Occipital lobe (tissue), 2 donors: Measurements from ENCODE around the gene AFG1L. TPM values are rescaled to one million over a fixed set of nuclear protein-coding genes. Genes with fewer than 3 reads are reported as not detected.
"Not testable (repeated sequence)": the region's sequence is repeated elsewhere in the genome, so short reads cannot be mapped to it uniquely, and the experiment has no call there.

ENCODE experiments used
- DNase-seq: peaks from one replicate; lab custom pipeline; 2025; lab: John Stamatoyannopoulos, UW
- total RNA-seq: library from RNA; depleted of rRNA; stranded (reverse); fragments of >200 nt; gene quantifications from one replicate; pipeline ENCODE4 v1.2.3, GENCODE V29; 2014

AFG1L gene
- total RNA-seq, 1 donor from 2014 or later, result 12.3 TPM

DNA sequence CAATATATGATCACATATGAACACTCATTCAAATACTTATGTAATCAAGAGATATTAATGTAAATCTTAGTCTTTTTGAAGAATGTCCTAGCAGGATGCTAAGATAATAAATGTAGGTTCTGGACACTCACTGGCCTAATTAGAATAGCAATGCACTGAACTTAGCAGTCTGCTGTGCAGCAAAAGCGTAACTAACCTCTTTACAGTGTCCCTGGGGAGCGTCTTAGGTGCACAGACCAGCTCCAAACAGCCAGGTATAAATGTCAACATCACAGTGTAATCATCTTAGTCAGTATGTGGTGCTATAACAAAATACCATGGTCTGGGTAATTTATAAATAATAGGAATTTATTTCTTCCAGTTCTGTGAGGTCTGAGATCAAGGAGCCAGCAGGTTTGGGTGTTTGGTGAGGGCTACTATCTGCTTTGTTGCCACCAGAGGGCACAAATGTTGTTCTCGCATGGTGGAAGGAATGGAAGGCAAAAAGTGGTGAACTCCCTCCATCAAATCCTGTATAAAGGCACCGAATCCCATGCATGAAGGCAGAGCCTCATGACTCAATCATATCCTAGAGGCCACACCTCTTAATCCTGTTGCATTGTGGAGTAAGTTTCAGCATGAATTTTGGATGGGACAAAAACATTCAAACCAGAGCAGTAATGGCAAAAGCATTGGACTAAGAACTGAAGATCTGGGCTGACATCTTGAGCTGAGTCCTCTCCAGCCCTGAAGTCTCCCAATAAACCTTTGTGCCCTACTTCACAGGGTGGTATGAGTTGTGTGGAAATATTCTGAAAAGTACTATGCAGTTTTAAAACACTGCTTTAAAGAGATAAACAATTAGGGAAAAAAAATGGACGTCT lies 224.1 kb downstream of the AFG1L start:
- no peak for DNase-seq

DNA sequence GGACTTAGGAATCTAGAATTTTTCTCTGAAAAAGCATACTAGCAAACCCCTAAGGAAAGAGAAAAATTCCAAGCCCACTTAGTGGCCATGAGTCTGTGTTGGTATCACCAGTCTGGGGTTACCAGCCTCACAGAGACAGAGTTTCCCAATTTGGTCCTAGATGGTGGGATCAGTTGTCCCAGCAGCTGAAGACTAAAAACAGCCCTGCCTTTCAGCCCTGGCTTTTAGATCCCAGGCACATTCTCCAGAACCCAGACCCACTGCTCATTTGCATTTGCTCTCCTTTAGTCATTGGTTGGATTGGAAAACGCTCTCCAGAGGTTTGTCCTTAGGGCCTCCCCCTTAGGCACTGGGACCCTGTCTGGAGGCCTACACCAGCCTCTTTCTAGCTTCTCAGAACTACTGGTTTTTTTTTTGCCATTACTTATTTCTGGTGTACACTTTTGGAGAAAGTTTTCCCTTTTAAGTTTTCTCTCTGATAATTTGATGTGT lies 226.8 kb downstream of the AFG1L start:
- DNase-seq, result no peak

DNA sequence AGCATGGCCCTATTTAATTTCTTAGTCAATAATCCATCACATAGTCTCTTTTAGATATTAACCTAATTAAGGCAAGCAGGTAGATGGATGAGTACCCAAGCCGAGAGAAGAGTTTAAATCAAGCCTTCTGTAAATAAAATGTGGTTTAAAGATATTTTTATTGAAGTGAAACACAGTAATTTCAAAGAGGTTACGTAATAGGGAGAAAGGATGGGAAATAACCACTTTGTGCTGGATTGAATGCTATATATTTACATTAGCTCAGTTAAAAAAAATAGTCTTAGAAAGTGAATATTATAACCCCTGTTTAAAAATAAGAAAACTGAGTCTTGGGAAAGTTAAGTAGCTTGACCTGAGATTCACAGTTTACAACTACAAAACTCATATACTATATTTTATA lies 228.8 kb downstream of the AFG1L start:
- no peak for DNase-seq

DNA sequence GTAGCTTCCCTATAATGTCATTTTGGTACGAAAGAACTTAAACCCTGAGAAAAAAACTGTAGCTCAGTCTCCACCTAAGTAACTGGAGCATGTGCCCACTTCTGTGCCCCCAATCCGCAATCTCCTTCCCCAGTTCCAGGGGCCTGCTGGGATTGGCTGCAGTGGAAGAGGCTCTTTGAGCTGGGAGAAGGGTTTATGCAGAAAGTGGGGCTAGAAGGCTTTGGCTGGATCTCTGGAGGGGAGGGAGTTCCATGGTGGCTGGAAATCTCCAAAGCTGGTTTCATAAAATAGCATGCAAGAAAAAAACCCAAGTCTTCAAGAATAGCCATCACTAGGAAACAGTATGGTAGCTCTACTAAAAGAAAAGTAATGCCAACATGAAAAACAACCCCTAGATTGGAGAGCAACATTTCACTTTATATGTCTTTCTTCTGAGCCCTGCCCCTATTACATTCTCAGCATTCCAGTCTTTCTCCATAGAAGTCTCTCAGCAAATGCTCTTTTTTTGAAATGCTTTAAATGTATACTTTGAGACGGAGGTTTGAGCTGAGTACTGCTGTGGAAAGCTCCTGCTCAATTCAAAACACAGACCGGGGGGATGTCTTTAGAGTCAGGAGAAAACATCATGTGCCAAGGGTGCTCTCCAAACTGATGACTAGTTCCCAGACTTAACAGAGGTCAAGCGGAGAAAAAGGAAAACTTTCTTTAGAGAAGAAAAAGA lies 229.8 kb downstream of the AFG1L start:
- no peak for DNase-seq

DNA sequence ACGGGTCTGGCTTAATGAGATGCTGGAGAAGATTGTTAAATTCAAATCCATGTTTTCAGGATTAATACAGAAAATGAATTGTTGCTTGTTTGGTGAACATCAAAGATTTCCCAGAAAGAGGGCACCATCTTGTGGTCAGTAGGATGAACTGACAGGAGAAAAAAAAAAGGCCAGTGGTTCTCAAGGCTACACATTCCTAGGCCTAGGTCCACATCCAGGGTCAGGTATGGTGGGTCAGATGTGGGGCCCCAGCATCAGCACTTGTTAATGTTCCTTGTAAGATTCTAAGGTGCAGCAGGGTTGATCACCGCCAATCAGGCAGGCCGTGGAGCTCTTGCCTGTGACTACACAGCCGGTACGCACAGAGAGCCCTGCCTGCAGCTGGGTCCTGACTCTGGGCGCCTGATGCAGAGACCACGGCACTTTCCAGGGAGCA lies 231.9 kb downstream of the AFG1L start:
- no peak for DNase-seq

DNA sequence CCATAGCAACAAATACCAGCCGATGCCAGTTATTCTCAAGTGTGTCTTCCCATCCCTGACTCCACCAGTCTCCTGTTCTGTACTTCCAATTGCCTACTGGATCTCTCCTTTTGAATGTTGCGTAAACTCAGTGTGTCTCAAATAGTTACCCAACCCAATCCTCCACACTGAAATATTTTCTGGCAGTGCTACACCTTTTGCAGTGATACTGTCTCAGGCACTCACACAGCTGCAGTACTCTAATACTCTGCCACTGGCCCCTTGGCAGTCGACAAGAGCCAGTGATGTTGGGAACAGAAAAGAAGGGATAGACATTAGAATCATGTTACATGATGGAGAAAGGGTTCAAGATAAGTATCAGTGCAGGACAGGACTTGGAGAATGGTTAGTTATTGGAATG lies 234.0 kb downstream of the AFG1L start:
- DNase-seq, result no peak

DNA sequence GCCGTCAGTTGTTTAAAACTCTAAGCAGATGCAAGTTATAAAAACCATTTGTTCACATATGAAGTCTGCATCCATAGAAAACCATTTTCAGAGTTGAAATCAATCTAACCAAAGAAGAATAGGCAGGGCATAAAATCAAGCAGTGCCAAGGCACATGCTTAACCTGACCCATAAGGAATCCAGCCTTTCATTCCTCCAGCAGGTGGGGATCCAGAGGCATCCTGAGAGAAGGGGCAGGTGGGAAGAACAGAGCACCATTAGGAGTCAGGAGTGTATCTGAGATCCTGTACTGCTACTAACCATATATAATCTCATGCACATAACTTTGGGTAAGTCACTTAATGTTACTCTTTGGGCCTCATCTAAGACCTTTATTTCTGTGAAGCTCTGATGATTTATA lies 236.5 kb downstream of the AFG1L start:
- DNase-seq, result no peak

DNA sequence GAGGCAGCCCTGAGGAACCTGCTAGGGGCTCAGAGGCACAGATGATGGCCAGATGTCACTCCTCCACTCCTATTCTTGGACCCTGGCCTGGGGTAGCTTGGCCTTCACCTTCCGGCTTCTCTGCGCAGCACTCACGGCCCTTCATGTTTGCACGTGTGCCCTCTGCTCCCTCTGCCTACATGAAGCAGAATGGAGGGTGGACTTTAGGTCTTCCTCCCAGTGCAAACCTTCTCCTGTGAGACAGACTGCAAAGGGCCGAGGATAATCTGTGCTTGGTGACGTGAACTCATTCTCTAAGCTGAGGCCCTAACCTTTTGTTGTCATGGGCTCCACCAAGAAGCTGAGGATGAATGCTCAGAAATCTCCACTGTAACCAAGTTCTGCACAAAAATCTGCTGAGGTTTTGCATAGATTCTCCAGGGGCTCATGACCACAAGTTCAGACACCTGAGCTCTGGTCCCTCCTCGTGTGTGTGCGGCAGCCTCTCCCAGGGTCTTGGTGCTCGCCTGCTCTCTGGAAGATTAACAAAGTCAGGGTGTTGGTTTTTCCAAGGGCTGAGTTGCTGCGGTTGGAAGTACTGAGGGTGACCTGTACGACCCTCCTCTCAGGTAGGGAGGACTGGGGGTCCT lies 240.4 kb downstream of the AFG1L start:
- DNase-seq, result no peak

DNA sequence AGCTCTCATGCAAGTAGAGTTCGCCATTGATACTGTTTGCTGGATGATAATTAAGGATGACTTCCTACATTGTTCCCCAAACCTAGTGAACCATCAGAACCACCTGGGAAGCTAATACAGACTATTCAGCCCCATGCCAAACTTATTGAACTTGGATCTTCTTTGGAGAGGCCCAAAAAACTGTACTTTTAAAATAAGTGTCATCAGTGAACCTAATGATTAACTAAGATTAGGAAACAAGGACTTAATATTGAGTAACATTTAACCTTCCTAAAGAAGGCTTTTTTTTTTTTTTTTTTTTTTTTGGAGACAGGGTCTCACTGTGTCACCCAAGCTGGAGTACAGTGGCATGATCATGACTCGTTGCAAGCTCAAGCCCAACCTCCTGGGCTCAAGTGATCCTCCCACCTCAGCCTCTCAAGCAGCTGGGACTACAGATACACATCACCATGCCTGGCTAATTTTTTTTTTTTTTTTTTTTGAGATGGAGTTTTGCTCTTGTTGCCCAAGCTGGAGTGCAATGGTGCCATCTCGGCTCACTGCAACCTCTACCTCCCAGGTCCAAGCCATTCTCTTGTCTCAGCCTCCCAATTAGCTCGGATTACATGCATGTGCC lies 241.2 kb downstream of the AFG1L start:
- DNase-seq, result not testable (repeated sequence)

DNA sequence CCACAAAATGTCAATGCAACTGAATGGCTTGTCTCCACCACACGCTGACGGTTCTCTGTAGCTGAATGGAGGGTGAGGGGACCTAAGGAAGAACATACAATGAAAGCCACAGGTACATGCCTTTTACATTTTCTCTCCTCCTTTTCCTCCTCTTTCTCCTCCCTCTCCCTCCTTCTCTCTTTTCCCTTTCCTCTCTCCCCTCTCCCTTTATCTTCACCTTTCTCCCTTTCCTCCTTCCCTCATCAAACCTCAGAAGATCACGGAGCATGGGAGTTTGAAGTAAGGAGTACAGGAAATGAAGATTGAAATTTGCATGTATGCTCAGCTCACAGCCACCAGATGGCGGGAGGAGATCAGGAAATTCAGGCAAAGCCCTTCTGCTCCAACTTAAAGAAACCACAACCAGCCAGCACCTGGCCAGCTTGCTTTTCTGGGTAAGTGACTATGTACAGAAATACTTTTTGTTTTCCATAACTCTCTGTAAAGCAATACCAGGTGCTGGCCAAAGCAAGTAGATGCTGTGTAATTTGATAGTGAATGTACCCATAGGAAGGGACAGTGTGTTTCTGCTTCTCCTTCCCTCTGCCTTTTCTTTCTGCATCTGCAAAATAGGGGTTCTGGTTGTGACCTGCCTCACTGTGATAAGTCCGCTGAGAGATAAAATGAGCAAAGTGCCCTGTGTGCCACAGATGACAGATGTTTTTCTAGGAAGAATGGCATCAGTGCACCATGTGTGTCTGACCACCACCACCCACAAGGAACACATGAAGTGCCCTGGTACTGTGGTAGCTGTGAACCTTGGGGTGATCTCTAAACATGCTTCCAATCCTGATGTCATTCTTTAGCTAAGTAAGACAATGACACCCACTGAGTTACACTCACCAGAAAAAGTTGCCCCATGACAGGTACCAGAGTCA lies 247.2 kb downstream of the AFG1L start:
- peak; percentile 43 for DNase-seq

DNA sequence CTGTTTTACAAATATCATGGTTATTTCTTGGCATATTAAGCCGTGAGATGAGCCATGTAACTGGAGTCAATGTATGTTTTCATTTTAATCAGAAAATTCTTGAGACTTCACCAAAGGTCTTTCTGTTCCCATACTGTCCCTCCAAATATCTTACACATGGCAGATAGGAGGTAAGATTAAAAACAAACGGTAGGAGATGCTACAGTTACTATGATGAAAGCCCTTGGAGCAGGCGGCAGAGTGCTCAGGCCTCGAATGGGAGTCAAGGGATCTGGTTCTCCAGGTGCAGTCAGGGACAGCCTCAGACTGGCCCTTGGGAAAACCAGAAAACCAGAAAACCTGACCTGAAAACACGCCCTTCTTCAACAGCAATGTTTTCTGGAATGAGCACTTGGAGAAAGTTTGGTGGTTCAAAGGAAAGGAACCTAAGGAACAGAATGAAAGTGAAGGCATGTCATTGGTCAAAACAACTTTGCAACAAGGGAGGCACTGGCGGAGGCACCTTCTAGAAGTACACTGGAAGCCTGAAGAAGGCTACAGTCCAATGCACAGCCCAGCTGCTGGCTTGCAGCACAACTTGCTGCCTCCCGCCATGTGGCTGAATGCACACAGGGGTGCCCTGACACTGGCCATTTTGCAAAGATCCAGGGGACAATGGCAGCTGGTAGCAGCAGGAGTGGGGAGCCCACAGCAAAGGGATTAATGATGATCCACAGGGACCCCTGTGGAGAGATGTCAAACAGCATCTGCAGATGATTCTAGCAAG lies 248.5 kb downstream of the AFG1L start:
- no peak for DNase-seq

DNA sequence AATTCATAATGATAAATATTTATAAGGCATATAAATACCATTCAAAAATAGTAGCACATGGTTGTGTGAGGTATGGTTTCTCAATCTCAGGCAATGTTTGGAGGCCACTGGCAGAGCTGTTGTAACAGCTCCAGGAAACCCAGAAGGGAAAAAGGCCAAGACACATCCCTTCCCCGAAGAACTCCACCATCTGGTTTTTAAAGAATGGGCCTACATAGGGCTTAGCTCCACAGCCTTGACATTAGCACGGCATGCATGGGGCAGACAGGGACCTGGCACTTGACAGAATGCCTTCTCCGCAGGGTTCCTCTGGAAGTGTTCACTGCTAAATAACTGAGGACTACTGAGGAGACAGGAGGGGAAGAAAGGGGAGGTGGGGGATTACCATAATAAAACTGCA lies 249.8 kb downstream of the AFG1L start:
- DNase-seq, result no peak

DNA sequence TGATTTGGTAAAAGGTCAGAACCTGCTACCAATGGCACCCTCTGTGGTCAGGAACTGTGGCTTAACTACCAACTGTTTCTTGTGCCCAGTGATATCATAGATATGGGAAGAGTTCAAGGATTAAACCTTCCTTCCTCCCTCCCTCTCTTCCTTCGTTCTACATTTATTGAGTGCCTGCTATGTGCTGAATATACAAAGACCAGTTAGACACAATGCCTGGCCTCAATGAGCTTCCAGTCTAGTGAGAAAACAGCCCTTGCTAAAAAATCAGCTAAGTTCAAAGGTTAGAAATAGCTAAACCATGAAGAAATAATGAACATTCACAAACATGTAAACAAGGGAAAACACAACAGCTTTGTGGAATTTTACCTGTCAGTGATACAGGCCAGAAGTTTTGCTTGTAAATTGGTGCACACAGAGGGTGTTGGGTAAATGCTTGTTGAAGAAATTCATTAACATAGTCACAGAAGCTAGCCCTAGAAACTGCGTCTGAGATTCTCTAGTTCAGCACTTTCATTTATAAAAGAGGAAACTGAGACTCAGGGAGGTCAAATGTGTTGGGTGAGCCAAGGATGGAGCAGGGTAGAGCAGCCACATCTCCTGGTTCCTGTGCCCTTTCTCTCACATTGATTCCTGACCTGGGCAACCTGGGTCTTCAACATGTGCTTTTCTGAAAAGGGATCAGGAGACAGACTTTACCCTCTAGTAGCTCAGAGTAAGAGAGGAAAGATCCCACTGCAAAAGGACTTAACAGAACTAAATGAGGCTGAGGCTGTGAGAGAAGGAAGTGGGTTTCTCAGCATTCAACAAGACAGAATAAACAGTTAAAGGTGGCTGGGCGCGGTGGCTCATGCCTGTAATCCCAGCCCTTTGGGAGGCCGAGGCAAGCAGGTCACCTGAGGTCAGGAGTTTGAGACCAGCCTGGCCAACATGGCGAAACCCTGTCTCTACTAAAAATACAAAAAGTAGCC lies 251.5 kb downstream of the AFG1L start:
- DNase-seq, result no peak

DNA sequence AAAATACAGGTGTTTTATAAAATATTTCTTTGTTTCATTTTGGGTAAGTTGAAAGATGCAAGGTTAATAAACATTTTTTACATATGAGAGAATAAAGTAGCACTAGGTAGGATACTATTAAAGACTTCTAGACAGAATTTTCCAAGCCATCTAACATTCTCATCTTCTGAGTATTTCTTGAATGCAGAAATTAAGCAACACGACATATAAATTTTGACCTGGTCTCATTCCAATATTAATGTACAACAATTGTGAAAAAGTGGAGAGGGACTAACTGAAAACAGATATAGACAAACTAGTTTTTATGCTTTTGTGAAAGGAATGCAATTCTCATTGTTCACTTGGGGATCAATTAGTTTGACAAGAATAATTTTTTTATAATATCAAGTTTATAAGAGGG lies 254.4 kb downstream of the AFG1L start:
- DNase-seq, result no peak

DNA sequence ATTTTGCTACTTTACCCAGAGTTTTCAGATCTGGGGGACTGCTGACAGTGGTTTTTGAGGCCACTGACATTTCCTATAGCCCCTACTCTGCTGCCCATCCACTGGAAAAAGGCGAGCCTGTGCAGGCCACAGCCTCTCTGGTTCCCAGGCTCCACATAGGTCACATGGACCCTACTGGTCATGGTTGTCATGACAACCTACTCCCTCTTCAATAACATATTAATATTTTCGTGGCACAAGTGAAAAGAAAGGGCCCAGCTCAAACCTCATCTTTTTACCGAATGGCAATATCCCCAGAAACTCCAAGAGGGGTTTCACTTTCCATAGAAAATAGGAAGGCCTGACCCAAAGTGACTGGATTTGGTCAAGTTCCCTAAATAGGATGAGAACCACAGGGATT lies 254.9 kb downstream of the AFG1L start:
- DNase-seq, result no peak

DNA sequence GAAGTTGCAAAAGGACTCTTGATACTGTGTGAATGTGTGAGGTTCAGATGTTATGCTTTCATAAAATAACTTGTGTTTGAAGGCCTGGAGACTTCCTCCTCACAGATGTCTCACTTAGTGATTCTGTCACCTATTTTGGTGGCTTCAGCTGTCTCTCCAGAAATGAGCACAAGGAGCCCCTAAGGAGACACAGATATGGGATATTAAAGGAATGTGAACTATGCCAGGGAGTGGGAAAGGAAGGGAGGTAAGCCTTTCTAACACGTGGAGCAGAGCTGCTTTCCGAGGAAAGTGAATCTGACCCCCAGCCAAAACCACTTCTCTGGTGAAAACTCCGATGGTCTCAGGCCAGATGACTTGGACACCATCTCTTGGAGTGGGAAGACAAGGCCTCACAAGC lies 255.4 kb downstream of the AFG1L start:
- DNase-seq, result no peak

DNA sequence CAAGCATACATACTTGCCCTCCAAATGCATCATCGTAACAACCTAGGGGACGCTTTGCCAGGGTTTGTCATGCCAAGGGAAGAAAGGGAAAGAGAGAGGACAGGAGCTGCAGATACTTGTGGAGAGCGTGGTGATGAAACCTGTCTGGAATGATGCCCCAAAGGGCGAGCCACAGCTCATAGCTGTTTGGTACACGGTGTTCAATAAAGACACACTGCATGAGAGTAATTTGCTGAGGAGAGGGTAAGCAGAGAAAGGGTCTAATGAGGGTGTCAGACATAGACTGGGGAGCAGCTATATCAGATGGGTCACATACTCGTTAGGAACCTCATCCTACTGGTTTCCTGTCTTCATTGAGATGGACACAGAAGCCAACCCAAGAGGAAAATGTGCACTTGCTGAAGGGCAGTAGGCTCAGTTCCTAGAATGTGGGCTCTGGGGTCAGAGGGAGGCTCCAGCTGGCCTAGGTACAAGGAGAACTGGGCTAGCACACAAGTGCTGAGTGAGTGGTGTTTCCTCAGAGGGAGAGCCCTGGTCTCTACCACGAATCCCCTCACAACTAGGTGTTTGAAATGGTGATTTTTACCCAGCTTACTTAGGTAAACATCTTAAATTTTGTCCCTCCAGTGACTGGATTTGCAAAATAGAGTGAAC lies 260.7 kb downstream of the AFG1L start:
- DNase-seq, result no peak

DNA sequence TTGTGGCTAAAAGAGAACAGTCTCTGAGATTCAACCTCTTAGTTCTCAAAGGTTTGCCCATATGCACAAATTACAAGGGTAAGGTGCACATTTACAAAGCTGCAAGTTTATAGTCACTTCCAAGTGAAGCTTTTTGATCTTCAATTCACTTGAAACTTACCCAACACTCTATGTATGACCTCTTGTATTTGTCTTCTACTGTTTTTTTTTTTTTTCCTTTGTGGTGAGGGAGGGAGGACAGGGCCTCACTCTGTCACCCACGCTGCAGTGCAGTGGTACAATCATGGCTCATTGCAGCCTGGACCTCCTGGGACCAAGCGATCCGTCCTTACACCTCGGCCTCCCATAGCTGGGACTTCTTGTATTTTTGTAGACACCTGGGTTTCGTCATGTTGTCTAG lies 261.4 kb downstream of the AFG1L start:
- no peak for DNase-seq
